Ectodermal cell (in vitro differentiated cells): ENCODE measurements around the gene ENPP1.
"Not testable (repeated sequence)": the region's sequence is repeated elsewhere in the genome, so short reads cannot be mapped to it uniquely, and the experiment has no call there.

Experiments
- H3K27ac ChIP-seq: 2 replicates; pipeline ENCODE4 v1.7.0; 2013; ENCODE audit warnings: mild to moderate bottlenecking, low read depth, low read length; ENCODE audit not compliant: insufficient read depth, poor library complexity, severe bottlenecking
- H3K27me3 ChIP-seq: 2 replicates; pipeline ENCODE4 v1.7.0; 2013; ENCODE audit warnings: mild to moderate bottlenecking, low read length; ENCODE audit not compliant: insufficient read depth, control insufficient read depth, poor library complexity, severe bottlenecking
- H3K36me3 ChIP-seq: one replicate; pipeline ENCODE4 v1.7.0; 2013; ENCODE audit warnings: low read length; ENCODE audit not compliant: control insufficient read depth, insufficient read depth
- H3K4me1 ChIP-seq: one replicate; pipeline ENCODE4 v1.7.0; 2013; ENCODE audit warnings: low read length; ENCODE audit not compliant: control insufficient read depth, insufficient read depth
- H3K4me3 ChIP-seq: 2 replicates; pipeline ENCODE4 v1.7.0; 2013; ENCODE audit warnings: low read depth, low read length, control low read depth; ENCODE audit not compliant: insufficient read depth
- H3K9me3 ChIP-seq: 2 replicates; pipeline ENCODE4 v1.7.0; 2013; ENCODE audit warnings: mild to moderate bottlenecking, low read length, moderate library complexity; ENCODE audit not compliant: control insufficient read depth
- whole genome bisulfite sequencing, 2 experiments: methylation state at CpG; one replicate each; pipeline ENCODE4 v1.1.7; 2013; ENCODE audit warnings: missing lambda C conversion rate in 2 of 2; 5-methylcytosine and 5-hydroxymethylcytosine counted together

Gene ENPP1

GRCh38 chr6:131844243-131844841 lies 36.5 kb downstream of the ENPP1 start:
- H3K27me3 ChIP-seq = no peaks in the 10 kb centered on the region
- no peak overlapping the region for H3K4me3 ChIP-seq
- no peaks in the 10 kb centered on the region for H3K36me3 ChIP-seq
- no peaks in the 10 kb centered on the region for H3K4me1 ChIP-seq
- H3K9me3 ChIP-seq = no peaks in the 10 kb centered on the region
- no peak overlapping the region for H3K27ac ChIP-seq
- 95% methylated on average over 3 of the region's 3 CpGs for WGBS, 2 experiments

- Histone ChIP-seq H3K4me3 (no peak overlapping the region), H3K9me3 (no peaks in the 10 kb centered on the region), H3K27me3 (no peaks in the 10 kb centered on the region), H3K27ac (no peak overlapping the region), H3K4me1 (no peaks in the 10 kb centered on the region), H3K36me3 (no peaks in the 10 kb centered on the region)
- WGBS, 2 experiments = 92 to 95% methylated on average over 7 of the region's 7 CpGs
These were observed 38.3 kb downstream of the ENPP1 start for GRCh38 chr6:131846023-131846663.

GRCh38 chr6:131846905-131847304 lies 39.1 kb downstream of the ENPP1 start:
- no peaks in the 10 kb centered on the region for H3K4me1 ChIP-seq
- no peak overlapping the region for H3K4me3 ChIP-seq
- no peaks in the 10 kb centered on the region for H3K36me3 ChIP-seq
- no peaks in the 10 kb centered on the region for H3K9me3 ChIP-seq
- no peaks in the 10 kb centered on the region for H3K27me3 ChIP-seq
- H3K27ac ChIP-seq = no peak overlapping the region
- WGBS, 2 experiments = 90 to 100% methylated on average over 2 of the region's 2 CpGs

GRCh38 chr6:131849799-131850198 lies 42.0 kb downstream of the ENPP1 start:
- H3K27ac ChIP-seq = no peak overlapping the region
- 93 to 96% methylated on average over 5 to 6 of the region's 6 CpGs for WGBS, 2 experiments
- H3K27me3 ChIP-seq = no peaks in the 10 kb centered on the region
- no peak overlapping the region for H3K4me3 ChIP-seq
- no peaks in the 10 kb centered on the region for H3K9me3 ChIP-seq
- H3K4me1 ChIP-seq = no peaks in the 10 kb centered on the region
- H3K36me3 ChIP-seq = no peaks in the 10 kb centered on the region

- Histone ChIP-seq H3K4me1 (no peaks in the 10 kb centered on the region), H3K27ac (no peak overlapping the region), H3K36me3 (no peaks in the 10 kb centered on the region), H3K9me3 (no peaks in the 10 kb centered on the region), H3K4me3 (no peak overlapping the region), H3K27me3 (no peaks in the 10 kb centered on the region)
- 94% methylated on average over 4 to 7 of the region's 8 CpGs for WGBS, 2 experiments
These were observed 43.4 kb downstream of the ENPP1 start for GRCh38 chr6:131851049-131851769.

- no peaks in the 10 kb centered on the region for H3K27me3 ChIP-seq
- no peaks in the 10 kb centered on the region for H3K36me3 ChIP-seq
- H3K27ac ChIP-seq = no peak overlapping the region
- no peaks in the 10 kb centered on the region for H3K9me3 ChIP-seq
- no peak overlapping the region for H3K4me3 ChIP-seq
- H3K4me1 ChIP-seq = no peaks in the 10 kb centered on the region
These were observed 44.4 kb downstream of the ENPP1 start for GRCh38 chr6:131852200-131852599.

GRCh38 chr6:131854803-131855202 lies 47.0 kb downstream of the ENPP1 start:
- no peak overlapping the region for H3K4me3 ChIP-seq
- H3K9me3 ChIP-seq = no peaks in the 10 kb centered on the region
- H3K4me1 ChIP-seq = no peaks in the 10 kb centered on the region
- H3K27me3 ChIP-seq = no peaks in the 10 kb centered on the region
- 89 to 100% methylated on average over 2 of the region's 2 CpGs for WGBS, 2 experiments
- H3K27ac ChIP-seq = no peak overlapping the region
- no peaks in the 10 kb centered on the region for H3K36me3 ChIP-seq

- Histone ChIP-seq H3K4me3 (no peak overlapping the region), H3K27me3 (no peaks in the 10 kb centered on the region), H3K4me1 (no peaks in the 10 kb centered on the region), H3K27ac (no peak overlapping the region), H3K9me3 (no peaks in the 10 kb centered on the region), H3K36me3 (no peaks in the 10 kb centered on the region)
- WGBS, 2 experiments = 88 to 95% methylated on average over 2 of the region's 2 CpGs
These were observed 51.1 kb downstream of the ENPP1 start for GRCh38 chr6:131858765-131859415.

GRCh38 chr6:131859658-131860057 lies 51.8 kb downstream of the ENPP1 start:
- H3K4me3 ChIP-seq, H3K4me1 ChIP-seq, H3K9me3 ChIP-seq, H3K27ac ChIP-seq, H3K27me3 ChIP-seq, H3K36me3 ChIP-seq: not testable (repeated sequence)
- WGBS, 2 experiments = 43 to 45% methylated on average over 5 of the region's 5 CpGs

GRCh38 chr6:131861381-131861780 lies 53.6 kb downstream of the ENPP1 start:
- Histone ChIP-seq H3K27ac (no peak overlapping the region), H3K27me3 (no peaks in the 10 kb centered on the region), H3K4me3 (no peak overlapping the region), H3K9me3 (no peaks in the 10 kb centered on the region), H3K4me1 (no peaks in the 10 kb centered on the region), H3K36me3 (no peaks in the 10 kb centered on the region)
- WGBS, 2 experiments = 100% methylated on average over 1 of the region's 1 CpG
